A673 (cell line): Measurements from ENCODE around the gene ADAMTSL3.

ENCODE experiments used
- CTCF ChIP-seq: fragments of 300-800, 200-600 bp; sonication (generic); conservative IDR thresholded peaks from 2 replicates; pipeline ENCODE4 v1.5.1; 2017; ENCODE audit warnings: low read depth, mild to moderate bottlenecking, antibody characterized with exemption, low read length, moderate library complexity, mixed read lengths
- EZH2 ChIP-seq: fragments of 200-600 bp; sonication (generic); IDR thresholded peaks from 2 replicates; pipeline ENCODE4 v1.6.1; 2017; ENCODE audit warnings: borderline replicate concordance, low read depth, mild to moderate bottlenecking, mixed read lengths, antibody characterized with exemption, low read length; ENCODE audit not compliant: poor library complexity, severe bottlenecking

- TF ChIP-seq CTCF (no peak), EZH2 (no peak)
Observed at GRCh38 chr15:83980637-83981036, 326.7 kb downstream of the ADAMTSL3 start.
